Endothelial cell (in vitro differentiated cells): Measurements from ENCODE around the gene MZF1. TPM values are rescaled to one million over a fixed set of nuclear protein-coding genes. Genes with fewer than 3 reads are reported as not detected.

Source experiments
- DNase-seq: peaks from one replicate; pipeline ENCODE4 v3.0.0; 2021; ENCODE audit warnings: low spot score
- H3K27ac Mint-ChIP-seq: one replicate; pipeline ENCODE4 v1.8.0; 2021; ENCODE audit warnings: mixed read lengths, inconsistent platforms; ENCODE audit not compliant: unreplicated experiment
- H3K27me3 Mint-ChIP-seq: one replicate; pipeline ENCODE4 v1.8.0; 2021; ENCODE audit warnings: mild to moderate bottlenecking, moderate library complexity, mixed read lengths, inconsistent platforms; ENCODE audit not compliant: unreplicated experiment
- H3K36me3 Mint-ChIP-seq: one replicate; pipeline ENCODE4 v1.8.0; 2021; ENCODE audit warnings: mild to moderate bottlenecking, low read depth, mixed read lengths, inconsistent platforms; ENCODE audit not compliant: unreplicated experiment
- H3K4me1 Mint-ChIP-seq: one replicate; pipeline ENCODE4 v1.8.0; 2021; ENCODE audit warnings: mild to moderate bottlenecking, mixed read lengths, inconsistent platforms; ENCODE audit not compliant: unreplicated experiment
- H3K4me3 Mint-ChIP-seq: one replicate; pipeline ENCODE4 v1.8.0; 2021; ENCODE audit warnings: mild to moderate bottlenecking, mixed read lengths, inconsistent platforms; ENCODE audit not compliant: unreplicated experiment
- H3K9me3 Mint-ChIP-seq: one replicate; pipeline ENCODE4 v1.8.0; 2021; ENCODE audit warnings: mixed read lengths, inconsistent platforms; ENCODE audit not compliant: unreplicated experiment
- CTCF ChIP-seq: fragments of 200-600 bp; sonication (generic); IDR thresholded peaks from one replicate; pipeline ENCODE4 v1.5.0; 2021; ENCODE audit warnings: antibody characterized with exemption; ENCODE audit not compliant: unreplicated experiment
- total RNA-seq: library from RNA; stranded (reverse); fragmentation: NEBNext Ultra II Directional; extraction: Animal tissue kit (Norgen Biotek cat#: 25700); gene quantifications from one replicate; pipeline ENCODE4 v1.2.1, GENCODE V29; 2021; ENCODE audit not compliant: unreplicated experiment

The MZF1 gene
- total RNA-seq, 1 donor from 2014 or later: 18.6 TPM

GRCh38 chr19:58529405-58529804, 43.7 kb downstream of the MZF1 start:
- TF ChIP-seq CTCF: no peak
- no peaks in the 10 kb centered on the region for H3K9me3 Mint-ChIP-seq
- no peak overlapping the region for H3K27ac Mint-ChIP-seq
- H3K36me3 Mint-ChIP-seq: no peaks in the 10 kb centered on the region
- DNase-seq: no peak
- H3K27me3 Mint-ChIP-seq: peaks cover 9% of the 10 kb centered on the region
- no peak overlapping the region for H3K4me3 Mint-ChIP-seq
- H3K4me1 Mint-ChIP-seq: no peaks in the 10 kb centered on the region

- Mint-ChIP-seq H3K27me3 (peaks cover 19% of the 10 kb centered on the region), H3K4me3 (no peak overlapping the region), H3K9me3 (no peaks in the 10 kb centered on the region), H3K4me1 (peaks cover 25% of the 10 kb centered on the region), H3K27ac (peak overlapping the region; percentile 37), H3K36me3 (peaks cover 14% of the 10 kb centered on the region)
- no peak for DNase-seq
- TF ChIP-seq CTCF: no peak
These were observed 50.4 kb downstream of the MZF1 start for GRCh38 chr19:58522709-58523108.

- TF ChIP-seq CTCF: no peak
- DNase-seq: no peak
- no peaks in the 10 kb centered on the region for H3K9me3 Mint-ChIP-seq
- no peak overlapping the region for H3K27ac Mint-ChIP-seq
- peaks cover 25% of the 10 kb centered on the region for H3K4me1 Mint-ChIP-seq
- H3K27me3 Mint-ChIP-seq: peaks cover 15% of the 10 kb centered on the region
- H3K4me3 Mint-ChIP-seq: peak overlapping the region; percentile 62
- H3K36me3 Mint-ChIP-seq: peaks cover 14% of the 10 kb centered on the region
These were observed 51.5 kb downstream of the MZF1 start for GRCh38 chr19:58521651-58522050.

GRCh38 chr19:58520257-58520599, 52.9 kb downstream of the MZF1 start:
- TF ChIP-seq CTCF: no peak
- H3K9me3 Mint-ChIP-seq: no peaks in the 10 kb centered on the region
- peaks cover 22% of the 10 kb centered on the region for H3K27me3 Mint-ChIP-seq
- peaks cover 21% of the 10 kb centered on the region for H3K36me3 Mint-ChIP-seq
- H3K27ac Mint-ChIP-seq: peak overlapping the region; percentile 99
- peak overlapping the region; percentile 97 for H3K4me3 Mint-ChIP-seq
- H3K4me1 Mint-ChIP-seq: peaks cover 29% of the 10 kb centered on the region
- DNase-seq: no peak

GRCh38 chr19:58519355-58520256, 53.5 kb downstream of the MZF1 start, which contains the start of gene ZBTB45:
Gene ZBTB45 (minus strand): TSS chr19:58519810. CDS start chr19:58517673, 2,137 bp downstream.
- Mint-ChIP-seq H3K4me1 (peaks cover 29% of the 10 kb centered on the region), H3K9me3 (no peaks in the 10 kb centered on the region), H3K27me3 (peaks cover 25% of the 10 kb centered on the region), H3K36me3 (peaks cover 21% of the 10 kb centered on the region), H3K27ac (peak within 1 kb of the TSS; percentile 99), H3K4me3 (peak within 1 kb of the TSS; percentile 97)
- DNase-seq: peak; percentile 91
- TF ChIP-seq CTCF: peak; percentile 67
